Naive thymus-derived CD4-positive, alpha-beta T cell (primary cell): ENCODE measurements around the gene ZCCHC17. TPM values are rescaled to one million over a fixed set of nuclear protein-coding genes. Genes with fewer than 3 reads are reported as not detected.
"Not testable (repeated sequence)": the region's sequence is repeated elsewhere in the genome, so short reads cannot be mapped to it uniquely, and the experiment has no call there.

Source experiments
- ATAC-seq: fragments of 150-1000 bp; cut with Tn5 transposase; 2 replicates; pipeline ENCODE4 v1.10.0; 2021; ENCODE audit warnings: mild to moderate bottlenecking, moderate library complexity
- CTCF ChIA-PET: fragments of 350-600 bp; sonication (Branson Sonifier 250); formaldehyde crosslinking; loops from one replicate; lab custom pipeline; 2021; ENCODE audit warnings: antibody characterized with exemption; lab: Charles Lee
- POLR2A ChIA-PET: fragments of 350-600 bp; sonication (Branson Sonifier 250); formaldehyde crosslinking; loops from one replicate; lab custom pipeline; 2021; ENCODE audit warnings: antibody characterized with exemption, inconsistent platforms; lab: Charles Lee
- DNase-seq, 9 donors: peaks; one replicate each; pipeline versions ENCODE4 v3.0.0 to v3.0.0-alpha.2; 2020 to 2022; ENCODE audit warnings: mixed read lengths in 1 of 9
- H3K27ac ChIP-seq: one replicate; pipeline ENCODE4 v1.7.0; 2013; ENCODE audit warnings: mild to moderate bottlenecking, low read depth, low read length, moderate library complexity
- H3K27me3 ChIP-seq, 2 donors: one replicate each; pipeline ENCODE4 v1.7.0; 2013; ENCODE audit warnings: low read length in 2 of 2, mild to moderate bottlenecking in 2 of 2, moderate library complexity in 2 of 2; ENCODE audit not compliant: control insufficient read depth in 2 of 2, insufficient read depth in 2 of 2
- H3K36me3 ChIP-seq, 3 experiments: 1 replicate in 2 of 3; 2 replicates in 1 of 3; pipeline ENCODE4 v1.7.0; 2013; ENCODE audit warnings: low read length in 3 of 3, mild to moderate bottlenecking in 3 of 3, moderate library complexity in 1 of 3; ENCODE audit not compliant: insufficient read depth in 3 of 3, control insufficient read depth in 2 of 3
- H3K4me1 ChIP-seq, 2 donors: one replicate each; pipeline ENCODE4 v1.7.0; 2013; ENCODE audit warnings: low read length in 2 of 2, mild to moderate bottlenecking in 2 of 2, moderate library complexity in 1 of 2; ENCODE audit not compliant: control insufficient read depth in 2 of 2, insufficient read depth in 2 of 2
- H3K4me3 ChIP-seq: 2 replicates; pipeline ENCODE4 v1.7.0; 2013; ENCODE audit warnings: mild to moderate bottlenecking, low read length
- H3K9me3 ChIP-seq, 3 experiments: 1 replicate in 2 of 3; 2 replicates in 1 of 3; pipeline ENCODE4 v1.7.0; 2013; ENCODE audit warnings: low read length in 3 of 3; ENCODE audit not compliant: control insufficient read depth in 2 of 3
- H3K27ac Mint-ChIP-seq, 9 donors: one replicate each; pipeline ENCODE4 v1.8.0; 2020 to 2022; ENCODE audit warnings: mixed read lengths in 9 of 9, mild to moderate bottlenecking in 8 of 9, moderate library complexity in 5 of 9, inconsistent platforms in 2 of 9
- H3K27me3 Mint-ChIP-seq, 5 donors: one replicate each; pipeline ENCODE4 v1.8.0; 2021 to 2022; ENCODE audit warnings: mixed read lengths in 5 of 5, mild to moderate bottlenecking in 1 of 5
- H3K36me3 Mint-ChIP-seq, 5 donors: one replicate each; pipeline ENCODE4 v1.8.0; 2020 to 2022; ENCODE audit warnings: mixed read lengths in 5 of 5, mild to moderate bottlenecking in 3 of 5, inconsistent platforms in 1 of 5
- H3K4me1 Mint-ChIP-seq, 7 donors: one replicate each; pipeline ENCODE4 v1.8.0; 2020 to 2022; ENCODE audit warnings: mixed read lengths in 7 of 7, mild to moderate bottlenecking in 3 of 7, inconsistent platforms in 1 of 7
- H3K4me3 Mint-ChIP-seq, 10 donors: one replicate each; pipeline ENCODE4 v1.8.0; 2020 to 2022; ENCODE audit warnings: mild to moderate bottlenecking in 10 of 10, mixed read lengths in 10 of 10, moderate library complexity in 6 of 10, inconsistent platforms in 2 of 10
- H3K9me3 Mint-ChIP-seq, 11 donors: one replicate each; pipeline ENCODE4 v1.8.0; 2020 to 2022; ENCODE audit warnings: mixed read lengths in 11 of 11, mild to moderate bottlenecking in 4 of 11, inconsistent platforms in 1 of 11, moderate library complexity in 1 of 11
- intact Hi-C, 2 donors: fragments of 100-400 bp; cut with micrococcal nuclease; formaldehyde crosslinking; loops; one replicate each; pipeline ENCODE4 v1.15.1; 2023
- polyA plus RNA-seq, 2 donors: library from polyadenylated mRNA; unstranded; fragments of 300-500 nt; fragmentation: Illumina TruSeq; gene quantifications; one replicate each; pipeline ENCODE4 v1.2.3, GENCODE V29; 2021
- total RNA-seq, 6 experiments: library from RNA in 5 of 6; stranded (reverse) in 5 of 6; gene quantifications; 1 replicate in 5 of 6; 2 replicates in 1 of 6; pipeline ENCODE4 v1.2.3 and lab custom pipeline; 2021 to 2026

ZCCHC17 gene
- total and polyA plus RNA-seq, 7 experiments from 2014 or later, result 10.3 to 43.4 (median 21.4) TPM

DNA sequence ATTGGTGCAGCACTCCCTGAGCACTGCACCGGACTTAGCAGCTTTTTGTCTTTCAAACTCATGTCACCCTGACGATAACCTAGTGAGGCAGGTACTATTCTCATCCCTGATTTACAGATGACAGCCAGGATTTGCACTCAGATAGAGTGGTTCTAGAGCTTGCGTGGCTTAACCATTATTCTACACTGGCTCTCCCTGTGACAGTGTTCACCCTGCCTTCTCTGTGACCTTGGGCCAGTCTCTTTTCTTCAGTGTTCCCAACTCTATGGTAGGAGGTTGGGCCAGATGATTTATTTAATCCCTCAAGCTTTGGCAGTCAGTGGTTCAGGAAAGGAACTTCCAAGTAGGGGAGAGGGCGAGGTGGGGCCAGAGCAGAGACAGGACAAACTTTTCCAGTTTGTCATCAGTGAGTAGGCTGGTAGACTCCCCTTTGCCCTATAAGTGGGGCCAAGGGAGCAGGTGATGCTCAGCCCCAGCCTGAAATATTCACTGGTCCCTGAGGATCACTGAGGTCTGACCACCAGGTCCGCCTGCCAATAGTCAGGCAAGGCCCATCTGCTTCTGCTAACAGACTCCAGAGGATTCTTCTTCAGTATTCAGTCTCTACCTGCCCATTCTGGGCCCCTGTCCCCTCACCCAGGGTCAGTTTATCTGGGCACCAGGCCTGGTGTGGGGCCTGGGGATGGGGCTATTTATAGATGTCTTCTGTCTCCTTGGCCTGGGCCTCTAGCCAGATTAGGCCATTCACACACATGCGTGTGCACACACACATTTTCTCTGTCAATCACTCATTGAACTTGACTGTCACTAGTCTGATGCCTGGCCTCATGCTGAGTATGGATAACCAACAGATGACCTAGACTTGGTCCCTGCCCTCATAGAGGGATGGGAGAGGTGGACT, 84.8 kb downstream of the ZCCHC17 start:
- Histone ChIP-seq H3K4me3 (no peak overlapping the region), H3K27ac (no peak overlapping the region), H3K36me3 (no peaks in the 10 kb centered on the region), H3K9me3 (no peaks in the 10 kb centered on the region), H3K4me1 (no peaks in the 10 kb centered on the region), H3K27me3 (no peaks in the 10 kb centered on the region)
- H3K4me1 Mint-ChIP-seq, result peaks cover 0 to under 1% (median 0%) of the 10 kb centered on the region in 7 donors
- H3K4me3 Mint-ChIP-seq, result no peak overlapping the region
- DNase-seq, result no peak
- no peak overlapping the region for H3K27ac Mint-ChIP-seq
- H3K36me3 Mint-ChIP-seq, result no peaks in the 10 kb centered on the region
- intact Hi-C loops, result no loop called here
- H3K27me3 Mint-ChIP-seq, result peaks cover 10 to 31% (median 24%) of the 10 kb centered on the region in 5 donors
- no peak for ATAC-seq
- ChIA-PET POLR2A (no interaction called here), CTCF (no interaction called here)
- peaks cover 0 to 3% (median 0%) of the 10 kb centered on the region in 11 donors for H3K9me3 Mint-ChIP-seq

DNA sequence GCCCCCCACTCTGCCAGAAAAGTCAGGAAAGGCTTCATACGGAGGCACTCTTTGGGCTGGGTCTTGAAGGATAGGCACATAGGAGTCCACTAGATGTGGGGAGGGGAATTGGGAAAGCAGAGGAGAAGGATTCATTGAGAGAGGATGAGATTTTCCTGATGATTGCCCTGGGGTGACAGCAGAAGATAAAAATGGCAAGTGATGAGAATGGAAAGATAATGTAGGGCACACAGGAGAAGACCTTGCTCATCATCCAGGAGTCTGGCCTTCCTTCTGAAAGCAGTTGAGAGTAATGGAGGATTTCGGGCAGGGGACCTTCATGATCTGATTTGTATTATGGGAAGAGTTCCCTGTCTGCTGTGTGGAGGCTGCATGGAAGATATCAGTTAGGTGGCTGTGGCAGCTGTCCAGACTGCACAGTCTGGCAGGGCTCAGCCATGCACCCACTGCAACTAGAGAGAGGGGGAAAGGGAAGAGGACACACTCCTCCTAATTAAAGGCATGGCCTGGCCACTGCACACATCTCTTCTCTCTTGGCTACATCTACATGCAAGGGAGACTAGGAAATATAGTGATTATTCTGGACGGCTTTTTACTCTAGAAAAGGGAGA, 85.7 kb downstream of the ZCCHC17 start:
- POLR2A ChIA-PET, result no interaction called here
- H3K4me3 Mint-ChIP-seq, result no peak overlapping the region
- no peaks in the 10 kb centered on the region for H3K4me1 ChIP-seq
- H3K27me3 Mint-ChIP-seq, result peaks cover 10 to 31% (median 24%) of the 10 kb centered on the region in 5 donors
- H3K27ac ChIP-seq, result no peak overlapping the region
- H3K27ac Mint-ChIP-seq, result no peak overlapping the region
- H3K9me3 Mint-ChIP-seq, result peaks cover 0 to 3% (median 0%) of the 10 kb centered on the region in 11 donors
- H3K9me3 ChIP-seq, result no peaks in the 10 kb centered on the region
- intact Hi-C loops, result no loop called here
- ATAC-seq, result no peak
- no peaks in the 10 kb centered on the region for H3K27me3 ChIP-seq
- no peaks in the 10 kb centered on the region for H3K4me1 Mint-ChIP-seq
- CTCF ChIA-PET, result no interaction called here
- no peaks in the 10 kb centered on the region for H3K36me3 Mint-ChIP-seq
- no peaks in the 10 kb centered on the region for H3K36me3 ChIP-seq
- no peak for DNase-seq
- H3K4me3 ChIP-seq, result no peak overlapping the region

DNA sequence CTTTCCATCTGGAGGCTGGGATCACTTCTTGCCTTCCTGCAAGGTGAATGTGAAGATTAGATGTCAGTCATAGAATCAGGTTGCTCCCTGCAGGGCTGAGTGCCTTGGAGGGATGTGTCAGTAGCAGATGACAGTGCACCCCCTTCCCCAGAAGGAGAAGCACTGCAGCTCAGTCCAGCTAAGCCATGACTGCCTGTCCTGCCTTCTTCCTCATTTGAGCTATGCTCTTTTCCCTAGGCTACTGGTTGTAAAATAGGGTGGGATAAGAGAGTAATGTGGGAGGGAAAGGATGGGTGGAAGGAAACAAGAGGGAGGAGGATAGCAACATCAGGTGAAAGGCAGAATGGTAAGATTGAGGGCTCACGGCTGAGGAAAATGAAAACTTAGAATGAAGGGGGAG, 87.1 kb downstream of the ZCCHC17 start:
- H3K4me1 Mint-ChIP-seq, result peaks cover 0 to 2% (median 0%) of the 10 kb centered on the region in 7 donors
- no peak overlapping the region for H3K4me3 ChIP-seq
- H3K27ac Mint-ChIP-seq, result no peak overlapping the region
- no peak for ATAC-seq
- no peak overlapping the region for H3K4me3 Mint-ChIP-seq
- POLR2A ChIA-PET, result no interaction called here
- no peaks in the 10 kb centered on the region for H3K4me1 ChIP-seq
- intact Hi-C loops, result no loop called here
- H3K27me3 ChIP-seq, result no peaks in the 10 kb centered on the region
- DNase-seq, result no peak
- CTCF ChIA-PET, result no interaction called here
- H3K9me3 Mint-ChIP-seq, result peaks cover 0 to 4% (median 0%) of the 10 kb centered on the region in 11 donors
- no peaks in the 10 kb centered on the region for H3K36me3 Mint-ChIP-seq
- H3K27ac ChIP-seq, result no peak overlapping the region
- H3K9me3 ChIP-seq, result no peaks in the 10 kb centered on the region
- no peaks in the 10 kb centered on the region for H3K36me3 ChIP-seq
- H3K27me3 Mint-ChIP-seq, result peaks cover 10 to 36% (median 24%) of the 10 kb centered on the region in 5 donors

DNA sequence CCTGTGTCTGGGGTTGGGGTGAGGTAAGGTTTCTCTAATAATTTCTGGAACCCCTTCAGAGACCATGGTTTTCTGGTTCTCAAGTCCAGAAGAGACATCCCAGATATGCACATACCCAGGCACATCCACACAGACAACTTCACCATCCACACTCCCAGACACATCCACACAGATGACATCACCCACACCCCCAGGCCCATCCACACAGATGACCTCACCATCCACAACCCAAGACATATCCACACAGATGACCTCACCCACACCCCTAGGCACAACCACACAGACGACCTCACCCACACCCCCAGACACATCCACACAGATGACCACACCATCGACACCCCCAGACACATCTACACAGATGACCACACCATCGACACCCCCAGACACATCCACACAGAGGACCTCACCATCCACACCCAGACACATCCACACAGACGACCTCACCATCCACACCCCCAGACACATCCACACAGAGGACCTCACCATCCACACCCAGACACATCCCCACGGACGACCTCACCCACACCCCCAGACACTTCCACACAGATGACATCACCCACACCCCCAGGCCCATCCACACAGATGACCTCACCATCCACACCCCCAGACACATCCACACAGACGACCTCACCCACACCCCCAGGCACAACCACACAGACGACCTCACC, 89.9 kb downstream of the ZCCHC17 start:
- H3K4me1 Mint-ChIP-seq, H3K4me1 ChIP-seq, H3K4me3 Mint-ChIP-seq, ATAC-seq, H3K4me3 ChIP-seq, H3K36me3 ChIP-seq, DNase-seq, H3K9me3 ChIP-seq, intact Hi-C loops, H3K27me3 ChIP-seq, H3K36me3 Mint-ChIP-seq, H3K9me3 Mint-ChIP-seq, POLR2A ChIA-PET, H3K27ac ChIP-seq: not testable (repeated sequence)
- peak overlapping the region in 1 of 9 donors; percentile 14 for H3K27ac Mint-ChIP-seq
- CTCF ChIA-PET, result interaction anchor here (1.3 kb wide), 1 partner anchor 8 kb away, joined by 6 read pairs; no protein-coding TSS in a partner anchor
- H3K27me3 Mint-ChIP-seq, result peaks cover 6 to 36% (median 20%) of the 10 kb centered on the region in 5 donors

DNA sequence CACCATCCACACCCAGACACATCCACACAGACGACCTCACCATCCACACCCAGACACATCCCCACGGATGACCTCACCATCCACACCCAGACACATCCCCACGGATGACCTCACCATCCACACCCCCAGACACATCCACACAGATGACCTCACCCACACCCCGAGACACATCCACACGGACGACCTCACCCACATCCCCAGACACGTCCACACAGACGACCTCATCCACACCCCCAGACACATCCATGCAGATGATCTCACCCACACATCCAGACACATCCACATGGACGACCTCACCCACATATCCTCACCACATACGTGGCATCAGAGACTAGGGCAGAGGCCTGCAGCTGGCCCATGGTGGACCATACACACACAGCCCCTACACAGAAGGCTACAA, 90.8 kb downstream of the ZCCHC17 start:
- no peak for ATAC-seq
- no peak overlapping the region for H3K4me3 Mint-ChIP-seq
- ChIA-PET CTCF (interaction anchor here (0.7 kb wide), 1 partner anchor 1490 kb away, joined by 3 read pairs; no protein-coding TSS in a partner anchor), POLR2A (no interaction called here)
- no peaks in the 10 kb centered on the region for H3K36me3 ChIP-seq
- peaks cover 0 to 2% (median 0%) of the 10 kb centered on the region in 7 donors for H3K4me1 Mint-ChIP-seq
- peaks cover 0 to 2% (median 0%) of the 10 kb centered on the region in 11 donors for H3K9me3 Mint-ChIP-seq
- H3K4me3 ChIP-seq, result no peak overlapping the region
- H3K27me3 Mint-ChIP-seq, result peaks cover 3 to 29% (median 12%) of the 10 kb centered on the region in 5 donors
- no peak overlapping the region for H3K27ac ChIP-seq
- no peaks in the 10 kb centered on the region for H3K9me3 ChIP-seq
- no peaks in the 10 kb centered on the region for H3K27me3 ChIP-seq
- intact Hi-C loops, result no loop called here
- no peaks in the 10 kb centered on the region for H3K36me3 Mint-ChIP-seq
- no peak for DNase-seq
- H3K27ac Mint-ChIP-seq, result peak overlapping the region in 2 of 9 donors; percentile 3 to 74
- H3K4me1 ChIP-seq, result no peaks in the 10 kb centered on the region

DNA sequence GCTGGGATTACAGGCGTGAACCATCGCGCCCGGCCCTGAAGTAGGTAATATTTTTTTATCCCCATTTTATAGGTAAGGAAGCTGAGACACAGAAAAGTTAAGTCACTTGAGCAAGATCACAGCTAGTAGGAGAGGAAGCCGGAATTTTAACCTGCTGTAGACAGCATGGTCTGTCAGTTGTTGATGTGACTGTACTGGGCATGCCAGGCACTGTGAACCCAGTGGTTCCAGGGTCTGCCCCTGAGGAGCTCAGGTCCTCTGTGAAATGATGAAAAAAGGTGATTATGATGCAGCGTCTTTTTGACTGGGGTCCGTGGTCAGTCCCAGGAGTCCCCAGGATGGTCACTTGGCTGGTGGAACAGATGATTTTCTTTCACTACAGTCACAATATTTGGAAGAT, 92.8 kb downstream of the ZCCHC17 start:
- intact Hi-C loops, result no loop called here
- no peaks in the 10 kb centered on the region for H3K36me3 Mint-ChIP-seq
- Histone ChIP-seq H3K27me3 (no peaks in the 10 kb centered on the region), H3K9me3 (no peaks in the 10 kb centered on the region), H3K36me3 (no peaks in the 10 kb centered on the region), H3K27ac (no peak overlapping the region), H3K4me3 (no peak overlapping the region), H3K4me1 (peaks cover 0 to 4% of the 10 kb centered on the region in 2 donors)
- peaks cover 0 to 2% (median 0%) of the 10 kb centered on the region in 11 donors for H3K9me3 Mint-ChIP-seq
- DNase-seq (no peak), ATAC-seq (no peak)
- H3K27me3 Mint-ChIP-seq, result peaks cover 0 to 23% (median 11%) of the 10 kb centered on the region in 5 donors
- POLR2A ChIA-PET, result no interaction called here
- peaks cover 0 to 5% (median 5%) of the 10 kb centered on the region in 7 donors for H3K4me1 Mint-ChIP-seq
- H3K27ac Mint-ChIP-seq, result no peak overlapping the region
- CTCF ChIA-PET, result interaction anchor here (0.6 to 2.5 kb wide), 4 partner anchors 16 to 446 kb away, joined by 3 to 7 read pairs (median 3); no protein-coding TSS in a partner anchor
- no peak overlapping the region for H3K4me3 Mint-ChIP-seq
